ENCODE results near the gene PIERCE2.

PIERCE2 gene

DNA sequence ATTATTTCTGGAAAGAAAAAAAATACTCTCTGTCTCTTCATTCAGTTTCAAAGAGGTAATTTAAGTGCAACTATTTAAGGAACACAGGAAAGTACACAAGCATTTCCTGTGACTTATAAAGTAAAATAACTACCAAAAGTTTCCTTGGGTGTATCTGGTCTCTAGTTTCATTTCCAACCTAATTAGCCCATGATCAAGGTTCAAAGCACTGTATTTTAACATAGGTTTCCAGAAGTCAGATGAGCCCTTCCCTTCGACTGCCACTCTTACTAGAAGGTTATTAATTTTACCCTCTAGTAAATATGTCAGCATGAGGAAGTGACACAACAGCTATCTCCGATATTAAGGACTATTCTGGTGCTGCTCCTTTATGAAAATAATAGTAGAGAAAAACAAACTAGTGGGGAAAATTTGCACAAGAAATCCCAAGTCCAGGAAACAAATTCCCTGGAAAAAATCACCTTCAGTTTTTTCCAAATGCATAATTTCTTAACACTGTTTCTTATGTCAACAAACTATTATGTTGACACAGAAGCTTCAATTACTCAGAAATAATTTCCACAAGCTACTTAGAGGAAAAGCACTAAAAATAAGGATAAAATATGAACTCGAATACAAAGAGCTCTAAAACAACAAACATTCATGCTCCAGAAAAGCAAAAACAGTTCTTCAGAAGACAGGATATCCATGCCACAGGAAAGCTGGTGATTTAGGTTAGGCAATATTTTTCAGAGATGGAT is 35.4 kb upstream of the PIERCE2 start:
- TF ChIP-seq, protein P1, sequence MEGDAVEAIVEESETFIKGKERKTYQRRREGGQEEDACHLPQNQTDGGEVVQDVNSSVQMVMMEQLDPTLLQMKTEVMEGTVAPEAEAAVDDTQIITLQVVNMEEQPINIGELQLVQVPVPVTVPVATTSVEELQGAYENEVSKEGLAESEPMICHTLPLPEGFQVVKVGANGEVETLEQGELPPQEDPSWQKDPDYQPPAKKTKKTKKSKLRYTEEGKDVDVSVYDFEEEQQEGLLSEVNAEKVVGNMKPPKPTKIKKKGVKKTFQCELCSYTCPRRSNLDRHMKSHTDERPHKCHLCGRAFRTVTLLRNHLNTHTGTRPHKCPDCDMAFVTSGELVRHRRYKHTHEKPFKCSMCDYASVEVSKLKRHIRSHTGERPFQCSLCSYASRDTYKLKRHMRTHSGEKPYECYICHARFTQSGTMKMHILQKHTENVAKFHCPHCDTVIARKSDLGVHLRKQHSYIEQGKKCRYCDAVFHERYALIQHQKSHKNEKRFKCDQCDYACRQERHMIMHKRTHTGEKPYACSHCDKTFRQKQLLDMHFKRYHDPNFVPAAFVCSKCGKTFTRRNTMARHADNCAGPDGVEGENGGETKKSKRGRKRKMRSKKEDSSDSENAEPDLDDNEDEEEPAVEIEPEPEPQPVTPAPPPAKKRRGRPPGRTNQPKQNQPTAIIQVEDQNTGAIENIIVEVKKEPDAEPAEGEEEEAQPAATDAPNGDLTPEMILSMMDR (conservative IDR thresholded peaks at IDR 0.05; ENCODE audit: low read depth), result no peak
- CTCF ChIA-PET, result interaction anchor here (0.6 kb wide), 1 partner anchor 13 kb away, joined by 3 read pairs; no protein-coding TSS in a partner anchor
- DNase-seq (ENCODE audit: low spot score), result no peak
- H3K27ac ChIP-seq, result no peak overlapping the region
- POLR2A ChIA-PET (ENCODE audit: low non-redundant PET), result no interaction called here

DNA sequence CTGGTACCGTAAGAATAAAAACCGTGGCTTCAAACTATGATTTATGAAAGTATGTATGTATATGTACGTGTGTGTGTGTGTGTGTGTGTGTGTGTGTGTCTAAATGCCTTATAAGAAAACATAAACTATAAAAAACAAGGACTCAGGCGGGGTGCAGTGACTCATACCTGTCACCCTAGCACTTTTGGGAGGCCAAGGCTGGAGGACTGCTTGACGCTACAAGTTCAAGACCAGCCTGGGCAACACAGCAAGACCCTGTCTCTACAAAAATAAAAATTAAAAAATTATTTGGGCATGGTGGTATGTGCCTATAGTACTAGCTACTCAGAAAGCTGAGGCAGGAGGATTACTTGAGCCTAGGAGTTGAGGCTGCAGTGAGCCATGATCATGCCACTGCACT is 29.2 kb upstream of the PIERCE2 start:
- ChIA-PET CTCF (no interaction called here), POLR2A (ENCODE audit: low non-redundant PET) (no interaction called here)

DNA sequence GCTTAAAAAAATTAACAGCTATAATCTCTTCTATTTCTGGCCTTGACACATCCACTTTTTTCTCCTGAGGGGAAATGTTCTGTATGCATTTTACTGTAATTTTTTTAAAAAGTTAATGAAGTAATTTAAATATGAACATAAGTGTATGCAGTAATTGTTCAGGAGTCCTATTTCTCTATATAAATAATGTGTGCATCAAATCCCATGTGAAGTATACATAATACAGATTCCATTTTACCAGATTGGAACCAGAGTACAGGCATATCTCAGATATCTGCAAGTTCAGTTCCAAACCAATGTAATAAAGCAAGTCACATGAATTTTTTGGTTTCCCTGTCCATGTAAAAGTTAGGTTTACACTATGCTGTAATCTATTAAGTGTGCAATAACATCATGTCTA is 26.7 kb upstream of the PIERCE2 start:
- no peak for DNase-seq (ENCODE audit: low spot score)
- TF ChIP-seq, protein P1 (conservative IDR thresholded peaks at IDR 0.05; ENCODE audit: low read depth), result no peak
- ChIA-PET POLR2A (ENCODE audit: low non-redundant PET) (no interaction called here), CTCF (interaction anchor here (0.6 kb wide), 1 partner anchor 214 kb away, joined by 3 read pairs; no protein-coding TSS in a partner anchor)
- H3K27ac ChIP-seq, result no peak overlapping the region

More for the DNA sequence above, 29.2 kb upstream of the PIERCE2 start:
- TF ChIP-seq, protein P1 (conservative IDR thresholded peaks at IDR 0.05; ENCODE audit: low read depth), result no peak
- DNase-seq (ENCODE audit: low spot score), result no peak
- H3K27ac ChIP-seq, result no peak overlapping the region

DNA sequence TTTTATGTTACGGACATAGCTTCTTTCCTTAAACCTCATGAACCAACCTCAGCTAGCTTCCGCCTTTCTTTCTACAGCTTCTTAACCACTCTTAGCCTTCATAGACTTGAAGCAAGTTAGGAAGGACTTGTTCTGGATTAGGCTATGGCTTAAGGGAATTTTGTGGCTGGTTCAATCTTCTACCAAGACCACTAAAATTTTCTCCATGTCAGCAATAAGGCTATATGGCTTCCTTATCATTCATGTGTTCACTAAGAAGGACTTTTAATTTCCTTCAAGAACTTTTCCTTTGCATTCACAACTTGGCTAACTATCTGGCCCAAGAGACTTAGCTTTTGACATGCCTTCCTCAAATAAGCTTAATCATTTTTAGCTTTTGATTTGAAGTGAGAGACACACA is 24.6 kb upstream of the PIERCE2 start:
- ChIA-PET CTCF (no interaction called here), POLR2A (ENCODE audit: low non-redundant PET) (interaction anchor here (0.6 kb wide), 1 partner anchor 13 kb away, joined by 8 read pairs; no protein-coding TSS in a partner anchor)

DNA sequence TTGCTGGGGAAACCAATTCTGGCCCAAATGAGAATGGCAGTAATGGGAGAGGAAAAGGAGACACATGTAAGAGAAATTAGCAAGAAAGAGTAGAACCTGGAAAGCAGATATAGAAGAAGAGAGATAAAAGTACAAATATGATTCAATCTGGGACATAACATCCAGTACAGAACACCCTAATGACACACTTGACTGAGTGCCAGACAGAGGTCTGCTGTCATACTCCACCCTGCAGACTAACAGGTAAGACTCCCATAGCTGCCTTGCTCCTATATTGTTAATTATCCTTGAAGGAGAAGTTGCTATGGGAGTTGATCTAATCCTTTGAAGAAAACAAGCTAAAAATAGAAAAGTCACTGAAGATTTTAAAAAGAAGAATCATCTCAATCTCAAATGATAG is 21.3 kb upstream of the PIERCE2 start:
- ChIA-PET POLR2A (ENCODE audit: low non-redundant PET) (no interaction called here), CTCF (interaction anchor here (0.6 kb wide), 1 partner anchor 9 kb away, joined by 3 read pairs; no protein-coding TSS in a partner anchor)
- DNase-seq (ENCODE audit: low spot score), result no peak
- no peak overlapping the region for H3K27ac ChIP-seq
- TF ChIP-seq, protein P1 (conservative IDR thresholded peaks at IDR 0.05; ENCODE audit: low read depth), result no peak

More for the DNA sequence above, 24.6 kb upstream of the PIERCE2 start:
- no peak overlapping the region for H3K27ac ChIP-seq
- DNase-seq (ENCODE audit: low spot score), result no peak
- TF ChIP-seq, protein P1 (conservative IDR thresholded peaks at IDR 0.05; ENCODE audit: low read depth), result no peak

DNA sequence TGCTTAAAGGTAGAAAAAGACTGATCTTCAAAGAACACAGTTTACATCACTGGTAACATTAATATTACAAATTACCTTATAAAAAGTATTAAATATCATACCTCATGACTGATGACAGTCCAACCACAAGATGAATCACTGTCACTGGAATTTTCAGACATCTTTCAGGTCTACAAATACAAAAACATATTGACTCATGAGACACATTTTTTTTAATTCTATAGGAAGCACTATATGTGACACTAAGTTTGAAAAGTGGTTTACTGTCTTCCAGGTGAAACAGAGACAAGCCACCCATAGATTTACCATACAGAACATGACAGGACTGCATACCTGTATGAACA is 19.1 kb upstream of the PIERCE2 start:
- no peak overlapping the region for H3K27ac ChIP-seq

More for the DNA sequence above, 19.1 kb upstream of the PIERCE2 start:
- TF ChIP-seq, protein P1 (conservative IDR thresholded peaks at IDR 0.05; ENCODE audit: low read depth), result no peak
- peak; percentile 48 for DNase-seq (ENCODE audit: low spot score)
- POLR2A ChIA-PET (ENCODE audit: low non-redundant PET), result no interaction called here
- CTCF ChIA-PET, result no interaction called here

Data from RWPE1 (cell line).